GM10248 (cell line): Measurements from ENCODE around the gene CADM2.

Experiments used
- CTCF ChIA-PET: fragments of 300-600 bp; sonication (Branson Sonifier 250); formaldehyde crosslinking; extraction: SDS; loops from one replicate; lab custom pipeline; 2021; ENCODE audit warnings: antibody characterized with exemption; lab: Yijun Ruan, JAX
- POLR2A ChIA-PET: fragments of 350-650 bp; sonication (Branson Sonifier 250); formaldehyde crosslinking; extraction: SDS; loops from one replicate; lab custom pipeline; 2020; ENCODE audit warnings: antibody characterized with exemption; lab: Yijun Ruan, JAX
- DNase-seq: peaks from one replicate; pipeline ENCODE4 v3.0.0; 2012; ENCODE audit errors: extremely low spot score
- TF ChIP-seq, protein P1 (sequence below): IDR thresholded peaks from 2 replicates; pipeline ENCODE4 v1.5.1; 2012; ENCODE audit warnings: mild to moderate bottlenecking, low read depth; ENCODE audit errors: extremely low read depth, missing control alignments, control extremely low read depth

CADM2 gene

DNA sequence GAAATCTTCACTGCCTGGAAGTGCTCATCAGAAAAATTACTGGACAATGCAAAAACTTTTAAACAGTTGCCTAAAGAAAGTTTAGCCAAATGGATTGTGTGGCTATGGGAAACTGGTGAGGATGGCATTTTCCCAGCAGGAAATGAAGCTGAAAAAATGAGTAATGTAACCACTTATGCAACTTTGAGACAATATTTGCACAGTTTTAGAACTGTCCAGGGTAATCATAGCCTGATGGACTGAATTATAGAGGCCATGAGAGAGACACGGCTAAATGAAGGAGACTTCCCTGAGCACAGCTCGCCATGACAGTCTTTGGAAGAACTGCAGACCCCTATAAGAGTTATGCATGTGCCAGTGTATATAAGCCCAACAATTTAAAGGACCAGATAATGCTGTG lies 1150.6 kb downstream of the CADM2 start:
- TF ChIP-seq, protein P1, sequence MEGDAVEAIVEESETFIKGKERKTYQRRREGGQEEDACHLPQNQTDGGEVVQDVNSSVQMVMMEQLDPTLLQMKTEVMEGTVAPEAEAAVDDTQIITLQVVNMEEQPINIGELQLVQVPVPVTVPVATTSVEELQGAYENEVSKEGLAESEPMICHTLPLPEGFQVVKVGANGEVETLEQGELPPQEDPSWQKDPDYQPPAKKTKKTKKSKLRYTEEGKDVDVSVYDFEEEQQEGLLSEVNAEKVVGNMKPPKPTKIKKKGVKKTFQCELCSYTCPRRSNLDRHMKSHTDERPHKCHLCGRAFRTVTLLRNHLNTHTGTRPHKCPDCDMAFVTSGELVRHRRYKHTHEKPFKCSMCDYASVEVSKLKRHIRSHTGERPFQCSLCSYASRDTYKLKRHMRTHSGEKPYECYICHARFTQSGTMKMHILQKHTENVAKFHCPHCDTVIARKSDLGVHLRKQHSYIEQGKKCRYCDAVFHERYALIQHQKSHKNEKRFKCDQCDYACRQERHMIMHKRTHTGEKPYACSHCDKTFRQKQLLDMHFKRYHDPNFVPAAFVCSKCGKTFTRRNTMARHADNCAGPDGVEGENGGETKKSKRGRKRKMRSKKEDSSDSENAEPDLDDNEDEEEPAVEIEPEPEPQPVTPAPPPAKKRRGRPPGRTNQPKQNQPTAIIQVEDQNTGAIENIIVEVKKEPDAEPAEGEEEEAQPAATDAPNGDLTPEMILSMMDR, result no peak
- POLR2A ChIA-PET, result no interaction called here
- DNase-seq, result no peak

More for the DNA sequence above, 1150.6 kb downstream of the CADM2 start:
- CTCF ChIA-PET, result interaction anchor here (1.2 to 1.5 kb wide), 2 partner anchors 10 to 11 kb away, joined by 3 read pairs; no protein-coding TSS in a partner anchor
